Measurements from ENCODE around the gene BCL6. TPM values are rescaled to one million over a fixed set of nuclear protein-coding genes. Genes with fewer than 3 reads are reported as not detected.
"Not testable (repeated sequence)": the region's sequence is repeated elsewhere in the genome, so short reads cannot be mapped to it uniquely, and the experiment has no call there.

Gene BCL6
- total RNA-seq, 1 experiment from 2014 or later, result 8.1 TPM

DNA sequence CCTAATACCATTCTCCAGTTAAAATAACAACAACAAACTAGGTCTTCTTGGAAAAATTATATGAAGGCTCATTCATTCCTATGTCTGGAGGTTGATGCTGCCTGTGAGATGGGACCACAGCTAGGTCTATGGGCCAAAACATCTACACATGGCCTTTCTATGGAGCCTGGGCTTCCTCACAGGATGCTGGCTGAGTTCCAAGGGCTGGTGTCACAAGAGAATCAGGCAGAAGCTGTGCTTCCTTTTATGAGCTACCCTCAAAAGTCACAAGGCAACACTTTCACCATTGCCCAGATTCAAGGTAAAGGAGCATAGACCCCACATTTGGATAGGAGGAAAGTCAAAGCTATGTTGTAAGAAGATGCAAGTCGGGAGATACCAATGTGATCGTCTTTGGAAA is 38.3 kb downstream of the BCL6 start:
- peak; percentile 51 for DNase-seq (ENCODE audit: low read depth, low spot score)
- in situ Hi-C loops (cut with HindIII; ENCODE audit: low pct_unique_long_range_greater_than_20kb, low sequenced_read_pairs), result no loop called here

DNA sequence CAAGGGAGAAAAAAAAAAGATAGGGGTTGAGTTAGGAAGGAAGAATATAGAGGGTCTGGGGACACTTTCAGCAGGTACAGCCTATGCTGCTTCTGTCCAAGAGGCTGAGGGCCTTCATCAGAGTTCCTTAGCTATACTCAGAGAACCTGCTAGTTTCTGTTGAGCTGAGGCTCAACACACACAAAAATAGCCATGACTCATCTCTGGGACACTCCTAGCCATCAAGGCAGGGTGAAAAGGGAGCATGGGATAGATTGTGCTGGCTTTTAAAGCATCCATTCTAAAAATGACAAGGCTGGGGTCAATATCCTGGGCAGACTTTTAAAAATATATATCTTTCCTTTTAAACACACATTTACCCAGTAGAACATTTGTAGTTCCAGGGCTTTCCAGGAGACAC is 40.1 kb downstream of the BCL6 start:
- DNase-seq (ENCODE audit: low read depth, low spot score), result no peak
- in situ Hi-C loops (cut with HindIII; ENCODE audit: low pct_unique_long_range_greater_than_20kb, low sequenced_read_pairs), result no loop called here

DNA sequence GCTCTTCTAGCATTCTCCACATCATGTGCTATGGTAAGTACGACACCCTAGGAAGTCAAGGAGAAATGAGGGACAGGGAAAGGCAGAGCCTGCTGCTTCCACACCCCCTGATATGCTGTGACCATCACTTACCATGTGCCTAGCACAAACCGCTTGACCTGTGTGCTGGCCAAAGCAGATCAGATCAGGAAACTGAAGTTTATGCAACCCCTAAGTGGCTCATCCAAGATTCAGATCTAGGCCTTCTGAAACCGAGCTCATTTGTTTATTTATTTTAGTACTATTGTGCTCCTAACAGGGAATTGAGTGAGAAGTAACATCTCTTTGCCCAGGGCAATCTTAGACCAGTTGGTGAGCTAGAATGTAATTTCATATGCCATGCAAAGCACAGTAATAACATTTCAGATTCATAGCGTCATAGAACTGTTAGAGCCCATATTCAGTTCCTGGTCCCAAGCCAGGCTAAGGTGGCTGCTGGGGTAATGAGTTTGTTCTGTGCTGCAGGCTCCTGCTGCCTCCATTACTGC is 42.7 kb downstream of the BCL6 start, which contains the start of gene RTP2:
RTP2 (minus strand) TSS at position 51 of the 527 bp plus-strand sequence. CDS start 429 bp downstream, outside the sequence.
- no peak for DNase-seq (ENCODE audit: low read depth, low spot score)
- in situ Hi-C loops (cut with HindIII; ENCODE audit: low pct_unique_long_range_greater_than_20kb, low sequenced_read_pairs), result no loop called here

DNA sequence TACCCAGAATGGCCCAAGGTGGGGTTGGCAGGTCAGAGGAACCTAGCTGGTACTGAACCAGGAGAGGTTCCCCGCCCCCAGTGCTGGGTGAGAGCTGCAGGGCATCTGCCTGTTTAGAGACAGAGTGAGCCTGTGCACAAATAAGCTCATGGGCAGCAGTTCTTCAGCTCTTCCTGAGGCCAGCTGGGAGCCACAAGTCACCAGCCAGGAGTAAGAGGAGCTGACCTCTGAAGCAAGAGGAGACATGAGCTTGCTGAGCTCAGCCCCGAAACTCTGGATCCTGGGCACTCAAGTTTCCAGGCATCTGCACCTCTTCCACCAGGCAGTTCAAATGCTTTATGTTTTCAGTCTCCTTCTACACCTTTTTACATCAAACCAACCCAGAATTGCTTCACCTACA is 45.0 kb downstream of the BCL6 start:
- in situ Hi-C loops (cut with HindIII; ENCODE audit: low pct_unique_long_range_greater_than_20kb, low sequenced_read_pairs), result no loop called here
- no peak for DNase-seq (ENCODE audit: low read depth, low spot score)

DNA sequence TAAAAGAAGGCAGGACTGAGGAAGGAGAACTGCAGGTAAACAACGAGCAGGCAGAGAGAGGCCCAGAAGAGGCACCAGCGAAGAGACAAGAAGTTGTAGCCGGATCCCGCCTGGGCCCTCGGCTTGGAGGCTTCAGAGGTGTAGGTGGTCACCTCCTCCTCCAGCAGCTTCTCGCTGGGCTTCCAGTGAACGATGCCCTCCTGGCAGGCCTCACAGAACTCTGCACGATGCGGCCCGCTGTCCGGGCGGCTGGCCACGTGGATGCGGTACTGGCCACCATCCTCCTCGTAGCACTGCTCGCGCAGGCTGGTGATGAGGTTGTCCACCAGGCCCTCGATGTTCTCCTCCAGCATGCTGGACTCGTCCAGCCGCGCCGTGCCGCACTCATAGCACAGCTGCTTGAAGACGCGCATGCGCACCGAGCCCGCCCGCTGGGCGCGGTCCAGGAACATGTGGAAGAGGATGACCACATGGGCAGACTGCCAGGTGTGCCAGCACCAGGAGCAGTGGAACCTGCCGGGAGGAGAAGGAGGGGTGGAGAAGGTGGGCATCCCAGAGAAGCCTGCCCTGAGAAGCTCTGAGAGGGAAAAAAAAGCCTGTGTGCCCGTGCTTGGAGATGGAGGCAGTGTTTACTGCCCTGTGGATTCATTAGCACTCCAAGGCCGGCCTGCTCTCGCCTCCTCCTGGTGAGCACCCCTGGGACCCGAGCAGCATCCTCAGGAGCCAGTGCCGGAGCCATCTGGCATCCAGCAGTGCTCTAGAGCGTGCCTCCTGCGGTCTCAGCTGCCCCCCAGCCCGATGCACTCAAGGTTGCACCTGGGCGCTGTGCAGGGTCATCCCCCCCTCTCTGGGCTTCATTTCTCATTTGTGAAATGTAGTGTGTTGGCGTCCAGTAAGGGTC is 46.5 kb downstream of the BCL6 start:
- DNase-seq (ENCODE audit: low read depth, low spot score), result no peak
- in situ Hi-C loops (cut with HindIII; ENCODE audit: low pct_unique_long_range_greater_than_20kb, low sequenced_read_pairs), result loop anchor here (25.0 kb wide), 1 partner anchor 386 kb away; no protein-coding TSS in a partner anchor

DNA sequence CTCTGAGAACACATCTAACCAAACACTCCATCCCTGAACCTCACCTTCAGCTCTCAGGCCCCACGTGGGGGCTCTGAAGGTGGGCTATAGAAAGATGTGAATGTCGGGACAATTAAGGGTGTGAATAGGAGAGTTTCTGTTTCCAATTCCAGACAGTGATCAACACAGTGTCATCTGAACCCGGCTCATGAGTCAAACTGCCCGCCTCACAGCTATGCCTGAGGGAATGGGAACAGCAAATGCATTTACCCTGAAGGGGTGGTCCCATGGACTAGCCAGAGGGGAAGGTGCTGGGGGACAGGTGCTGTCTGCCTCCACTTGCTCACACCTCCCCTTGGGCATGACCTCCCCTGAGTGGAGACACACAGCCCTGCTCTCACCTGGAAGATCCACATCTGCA is 49.2 kb downstream of the BCL6 start:
- no peak for DNase-seq (ENCODE audit: low read depth, low spot score)
- in situ Hi-C loops (cut with HindIII; ENCODE audit: low pct_unique_long_range_greater_than_20kb, low sequenced_read_pairs), result loop anchor here (25.0 kb wide), 1 partner anchor 384 kb away; no protein-coding TSS in a partner anchor

DNA sequence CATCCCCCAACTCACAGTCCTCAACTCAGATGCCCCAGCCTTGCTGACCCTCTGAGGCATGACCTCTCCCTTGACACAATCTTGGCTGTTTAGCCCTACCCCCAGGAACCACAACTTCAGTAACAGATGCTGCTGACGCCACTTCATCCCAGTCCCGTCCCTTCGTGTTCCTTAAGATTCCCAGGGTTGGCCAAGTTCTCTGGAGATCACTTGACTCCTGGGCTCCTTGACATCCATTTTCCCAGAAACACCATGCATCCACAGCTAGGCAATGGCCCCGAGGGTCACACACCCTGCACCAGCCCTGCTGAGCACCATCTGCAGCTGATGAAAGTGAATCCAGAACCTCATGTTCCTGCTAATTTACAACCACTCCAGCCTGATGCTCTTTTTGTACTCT is 49.8 kb downstream of the BCL6 start:
- in situ Hi-C loops (cut with HindIII; ENCODE audit: low pct_unique_long_range_greater_than_20kb, low sequenced_read_pairs), result loop anchor here (25.0 kb wide), 1 partner anchor 383 kb away; no protein-coding TSS in a partner anchor
- no peak for DNase-seq (ENCODE audit: low read depth, low spot score)

DNA sequence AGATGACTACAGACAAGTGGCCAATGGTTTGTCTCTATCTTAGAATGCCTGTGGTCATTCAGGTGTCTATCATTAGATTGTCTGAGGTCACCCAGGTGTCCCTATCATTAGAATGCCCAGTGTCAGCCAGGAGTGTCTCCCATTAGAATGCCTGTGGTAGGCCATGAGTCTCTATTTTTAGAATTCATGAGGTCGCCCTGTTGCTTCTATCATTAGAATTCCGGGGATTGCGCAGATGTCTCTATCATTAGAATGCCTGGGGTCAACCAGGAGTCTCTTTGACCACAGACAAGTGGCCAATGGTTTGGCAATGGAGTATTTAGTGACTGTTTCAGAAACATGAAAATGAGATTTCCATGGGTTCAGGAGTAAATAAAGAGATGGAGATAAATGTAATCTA is 50.5 kb downstream of the BCL6 start:
- in situ Hi-C loops (cut with HindIII; ENCODE audit: low pct_unique_long_range_greater_than_20kb, low sequenced_read_pairs), result loop anchor here (25.0 kb wide), 1 partner anchor 382 kb away; no protein-coding TSS in a partner anchor

DNA sequence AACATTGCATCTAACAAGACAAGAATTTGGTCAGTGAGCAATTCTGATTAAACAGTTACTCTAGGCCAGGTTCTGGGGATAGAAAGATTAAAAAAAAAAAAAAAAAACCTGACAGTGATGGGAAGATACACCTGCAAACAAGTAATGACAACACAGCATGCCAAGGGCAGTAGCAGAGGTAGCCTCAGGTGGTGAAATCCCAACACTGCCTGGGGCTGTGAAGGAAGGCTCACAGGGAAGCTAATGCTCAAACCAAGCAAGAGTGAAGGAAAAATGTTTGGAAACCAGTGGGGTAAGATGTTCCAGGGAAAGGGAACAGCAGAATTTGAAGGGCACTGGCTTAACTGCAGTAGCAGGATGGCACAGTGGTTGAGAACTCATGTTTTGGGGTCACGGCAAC is 51.8 kb downstream of the BCL6 start:
- in situ Hi-C loops (cut with HindIII; ENCODE audit: low pct_unique_long_range_greater_than_20kb, low sequenced_read_pairs), result loop anchor here (25.0 kb wide), 1 partner anchor 381 kb away; no protein-coding TSS in a partner anchor
- no peak for DNase-seq (ENCODE audit: low read depth, low spot score)

More for the DNA sequence above, 50.5 kb downstream of the BCL6 start:
- DNase-seq (ENCODE audit: low read depth, low spot score), result no peak

DNA sequence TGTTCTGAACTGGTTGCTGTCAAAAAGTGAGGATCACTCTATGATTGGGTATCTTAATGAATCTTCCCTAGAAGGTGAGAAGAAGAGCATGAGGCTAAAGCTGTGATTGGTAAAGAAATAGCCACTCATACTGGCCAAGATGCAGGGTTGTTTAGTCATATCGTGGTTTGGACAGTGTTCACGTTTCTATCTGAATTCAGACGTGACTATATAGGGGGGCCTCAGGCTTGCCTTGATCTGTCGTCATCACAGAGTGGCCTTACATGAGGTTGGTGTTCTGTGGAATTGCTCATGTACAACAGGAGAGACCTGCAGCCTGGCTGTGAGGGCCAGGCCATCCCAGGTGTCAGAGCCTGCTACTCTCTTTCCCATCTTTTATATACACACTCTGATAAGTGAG is 55.3 kb downstream of the BCL6 start:
- in situ Hi-C loops (cut with HindIII; ENCODE audit: low pct_unique_long_range_greater_than_20kb, low sequenced_read_pairs), result loop anchor here (25.0 kb wide), 1 partner anchor 378 kb away; no protein-coding TSS in a partner anchor
- no peak for DNase-seq (ENCODE audit: low read depth, low spot score)

DNA sequence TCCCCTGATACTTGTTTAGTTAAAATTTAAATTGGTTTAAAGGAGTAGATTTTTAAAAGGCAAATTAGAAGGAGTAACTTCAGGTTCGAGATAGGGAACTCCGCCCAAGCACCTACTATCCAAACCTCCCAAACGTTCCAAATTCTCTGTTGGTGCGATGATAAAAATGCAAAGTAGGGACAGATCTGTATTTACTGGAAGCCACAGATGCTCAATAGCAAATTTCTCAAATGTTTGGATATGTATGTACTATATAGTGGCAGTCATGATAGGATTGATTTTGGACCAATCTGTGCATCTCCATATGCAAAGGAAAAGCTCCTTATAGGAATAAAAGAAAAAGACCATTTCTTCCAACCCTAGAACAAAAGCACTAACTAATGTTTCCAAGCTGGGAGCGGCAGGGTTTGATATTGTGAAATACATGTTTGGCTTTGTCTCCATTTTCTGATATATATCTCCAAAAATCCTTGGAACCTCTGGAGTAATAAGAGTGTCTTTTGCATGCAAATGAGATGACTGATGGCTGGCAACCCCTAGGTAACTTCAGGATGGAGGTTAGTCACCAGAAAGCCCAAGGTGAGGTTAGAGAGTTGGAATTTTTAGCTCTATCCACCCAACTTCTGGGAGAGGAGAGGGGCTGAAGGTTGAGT is 58.5 kb downstream of the BCL6 start:
- no peak for DNase-seq (ENCODE audit: low read depth, low spot score)
- in situ Hi-C loops (cut with HindIII; ENCODE audit: low pct_unique_long_range_greater_than_20kb, low sequenced_read_pairs), result loop anchor here (25.0 kb wide), 1 partner anchor 374 kb away; no protein-coding TSS in a partner anchor

DNA sequence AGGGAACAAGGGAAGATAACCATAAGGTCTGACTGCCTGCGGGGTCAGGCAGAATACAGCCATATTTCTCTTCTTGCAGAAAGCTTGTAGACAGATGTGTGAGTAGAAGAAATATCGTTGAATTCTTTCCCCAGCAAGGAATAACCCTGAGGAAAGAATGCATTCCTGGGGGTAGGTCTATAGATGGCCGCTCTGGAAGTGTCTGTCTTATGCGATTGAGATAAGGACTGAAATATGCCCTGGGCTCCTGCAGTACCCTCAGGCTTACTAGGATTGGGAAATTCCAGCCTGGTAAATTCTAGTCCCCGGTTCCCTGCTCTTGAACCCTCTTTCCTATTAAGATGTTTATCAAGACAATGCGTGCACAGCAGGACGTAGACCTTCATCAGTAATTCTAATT is 59.3 kb downstream of the BCL6 start:
- in situ Hi-C loops (cut with HindIII; ENCODE audit: low pct_unique_long_range_greater_than_20kb, low sequenced_read_pairs), result loop anchor here (25.0 kb wide), 1 partner anchor 374 kb away; no protein-coding TSS in a partner anchor
- no peak for DNase-seq (ENCODE audit: low read depth, low spot score)

DNA sequence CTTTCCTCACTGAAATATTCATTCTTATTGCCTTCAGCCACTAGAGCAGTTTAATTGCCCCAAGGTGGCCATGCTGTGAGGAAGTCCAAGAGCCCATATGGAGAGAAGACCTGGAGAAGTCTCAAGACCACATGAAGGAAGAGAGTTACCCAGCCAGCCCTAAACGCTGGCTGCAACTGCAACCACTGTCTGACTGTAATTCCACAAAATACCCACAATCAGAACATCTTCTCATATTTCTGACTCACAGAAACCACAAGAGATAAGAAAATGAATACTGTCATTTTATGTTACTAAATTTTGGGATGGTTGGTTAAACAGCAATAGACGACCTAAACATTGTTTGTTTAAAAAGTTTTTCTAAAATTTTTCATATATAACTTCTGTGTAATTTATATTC is 60.4 kb downstream of the BCL6 start:
- DNase-seq (ENCODE audit: low read depth, low spot score), result no peak
- in situ Hi-C loops (cut with HindIII; ENCODE audit: low pct_unique_long_range_greater_than_20kb, low sequenced_read_pairs), result loop anchor here (25.0 kb wide), 1 partner anchor 373 kb away; no protein-coding TSS in a partner anchor

DNA sequence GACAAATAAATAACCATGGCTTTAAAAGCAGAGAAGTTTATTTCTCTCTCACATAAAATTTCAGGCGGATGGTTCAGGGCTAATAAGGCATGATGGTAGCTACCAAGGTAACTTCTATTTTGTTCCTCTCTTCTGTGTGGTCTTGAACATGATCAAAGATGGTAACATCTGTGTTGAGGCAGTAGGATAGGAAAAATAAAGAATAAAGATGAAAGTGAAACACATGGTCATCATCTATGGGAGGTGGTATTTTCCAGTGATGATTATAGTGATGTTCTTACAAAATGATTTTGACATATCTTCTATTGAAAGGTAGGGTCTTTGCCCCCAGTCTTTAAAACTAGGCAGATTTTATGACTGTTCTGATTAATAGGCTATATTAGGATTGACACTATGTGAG is 60.8 kb downstream of the BCL6 start:
- in situ Hi-C loops (cut with HindIII; ENCODE audit: low pct_unique_long_range_greater_than_20kb, low sequenced_read_pairs), result loop anchor here (25.0 kb wide), 1 partner anchor 372 kb away; no protein-coding TSS in a partner anchor
- no peak for DNase-seq (ENCODE audit: low read depth, low spot score)

DNA sequence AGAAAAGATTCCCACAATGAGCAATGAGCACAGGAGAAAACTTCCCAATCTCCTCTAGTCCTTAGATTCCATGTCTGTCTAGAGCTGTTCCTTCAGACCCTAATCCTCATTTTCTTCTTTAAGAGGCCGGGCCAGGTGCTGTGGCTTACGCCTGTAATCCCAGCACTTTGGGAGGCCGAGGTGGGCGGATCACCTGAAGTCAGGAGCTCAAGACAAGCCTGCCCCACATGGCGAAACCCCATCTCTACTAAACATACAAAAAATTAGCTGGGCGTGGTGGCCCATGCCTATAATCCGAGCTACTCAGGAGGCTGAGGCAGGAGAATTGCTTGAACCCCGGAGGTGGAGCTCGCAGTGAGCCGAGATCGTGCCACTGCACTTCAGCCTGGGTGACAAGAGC is 63.5 kb downstream of the BCL6 start:
- in situ Hi-C loops (cut with HindIII; ENCODE audit: low pct_unique_long_range_greater_than_20kb, low sequenced_read_pairs), result loop anchor here (25.0 kb wide), 1 partner anchor 369 kb away; no protein-coding TSS in a partner anchor
- not testable (repeated sequence) for DNase-seq (ENCODE audit: low read depth, low spot score)

DNA sequence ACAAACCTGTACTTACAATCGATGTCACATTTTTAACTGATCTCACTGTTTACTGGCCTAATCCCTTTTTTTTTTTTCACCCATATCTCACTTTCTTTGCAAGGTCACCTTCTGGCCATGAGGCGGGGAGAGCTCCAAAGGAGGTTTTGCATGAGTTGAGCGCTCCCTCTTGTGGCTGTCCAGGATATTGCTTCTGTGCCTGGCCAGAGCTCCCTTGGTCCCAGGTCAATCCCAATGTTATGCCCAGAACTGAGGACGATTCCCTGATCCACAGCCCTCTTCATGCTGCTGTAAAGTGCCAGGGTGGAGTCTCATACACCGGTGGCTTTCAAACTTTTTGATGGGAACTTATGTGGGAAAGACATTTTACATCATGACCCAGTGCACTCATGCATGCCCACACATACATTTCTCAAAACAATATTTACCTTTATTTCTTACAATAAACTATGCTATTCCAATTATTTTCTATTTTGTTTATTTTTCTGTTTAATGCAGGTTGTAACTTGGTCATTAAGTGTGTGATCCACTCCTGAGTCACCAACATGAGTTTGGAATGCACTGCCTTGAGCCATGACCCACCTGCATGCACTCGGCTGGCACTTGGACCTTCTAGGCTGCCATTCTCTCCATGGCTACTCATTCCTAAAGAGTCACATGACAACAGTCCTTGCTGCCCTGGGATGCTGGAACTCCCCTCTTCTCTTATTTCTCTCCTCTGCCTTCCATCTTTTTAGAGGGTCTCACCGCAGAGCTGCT is 65.5 kb downstream of the BCL6 start:
- peak; percentile 90 for DNase-seq (ENCODE audit: low read depth, low spot score)
- in situ Hi-C loops (cut with HindIII; ENCODE audit: low pct_unique_long_range_greater_than_20kb, low sequenced_read_pairs), result loop anchor here (25.0 kb wide), 1 partner anchor 368 kb away; no protein-coding TSS in a partner anchor

DNA sequence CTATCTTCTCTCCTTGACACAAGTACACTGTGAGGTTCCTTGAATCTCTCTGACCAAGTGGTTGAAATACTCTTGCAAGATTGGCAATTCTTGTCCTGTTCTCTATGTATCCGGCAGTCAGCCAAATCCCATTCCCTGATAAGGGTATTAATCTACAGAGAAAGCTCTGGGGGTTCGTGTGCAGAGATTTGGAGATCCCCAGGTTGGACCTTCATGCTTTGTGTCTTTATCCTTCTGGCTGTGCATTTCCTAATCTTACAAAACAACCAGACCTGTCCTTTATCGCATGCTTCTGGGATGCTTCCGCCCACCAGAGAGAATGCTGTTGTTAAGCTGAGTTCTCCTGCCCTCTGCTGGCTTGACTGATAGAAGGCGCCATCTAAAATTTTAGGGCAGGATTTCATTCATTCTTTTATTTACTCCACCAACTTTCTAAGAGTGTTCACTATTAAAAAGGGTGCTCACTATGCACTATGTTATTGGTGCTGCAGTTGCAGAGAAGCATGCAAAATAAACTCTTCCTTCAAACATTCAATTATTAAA is 66.5 kb downstream of the BCL6 start:
- DNase-seq (ENCODE audit: low read depth, low spot score), result peak; percentile 83
- in situ Hi-C loops (cut with HindIII; ENCODE audit: low pct_unique_long_range_greater_than_20kb, low sequenced_read_pairs), result loop anchor here (25.0 kb wide), 1 partner anchor 366 kb away; no protein-coding TSS in a partner anchor

Measured in SK-MEL-5 (cell line).